A204.1 (cell line): Measurements from ENCODE around the gene NRIP1.
"Not testable (repeated sequence)": the region's sequence is repeated elsewhere in the genome, so short reads cannot be mapped to it uniquely, and the experiment has no call there.

Experiments
- FAIRE-seq: peaks from 2 replicates; lab custom pipeline; 2012; peaks lifted over from hg19 to GRCh38; lab: Jason Lieb, UNC

NRIP1 gene

DNA sequence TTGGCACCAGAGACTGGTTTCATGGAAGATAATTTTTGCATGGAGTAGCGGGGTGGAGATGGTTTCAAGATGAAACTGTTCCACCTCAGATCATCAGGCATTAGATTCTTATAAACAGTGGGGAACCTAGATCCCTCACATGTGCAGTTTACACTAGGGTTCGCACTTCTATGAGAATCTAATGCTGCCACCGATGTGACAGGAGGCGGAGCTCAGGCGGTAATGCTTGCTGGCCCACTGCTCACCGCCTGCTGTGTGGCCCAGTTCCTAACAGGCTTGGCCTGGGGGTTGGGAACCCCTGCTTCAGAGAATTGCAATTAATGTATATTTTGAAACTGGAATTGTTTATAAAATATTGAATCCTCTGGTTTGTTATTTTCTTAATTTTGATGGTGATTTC lies 92.1 kb downstream of the NRIP1 start:
- no peak for FAIRE-seq

DNA sequence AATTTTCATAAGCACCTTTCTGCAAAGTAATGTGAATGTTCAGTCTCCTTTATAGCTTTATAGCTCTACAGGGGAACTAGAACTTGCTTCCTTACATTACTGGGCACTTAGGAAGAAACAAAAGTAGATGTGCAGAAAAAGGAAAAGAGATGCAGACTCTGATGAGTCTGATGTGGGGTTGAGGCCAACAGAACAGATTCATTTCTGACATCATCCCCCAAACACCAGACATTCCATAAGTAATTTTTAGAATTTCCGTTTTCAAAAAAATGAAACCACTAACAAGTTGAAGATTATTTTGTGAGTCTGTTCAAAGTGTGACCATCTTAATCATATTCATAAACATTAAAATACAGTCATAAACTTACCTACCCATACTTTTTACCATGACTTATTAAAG lies 96.0 kb downstream of the NRIP1 start:
- FAIRE-seq = no peak

DNA sequence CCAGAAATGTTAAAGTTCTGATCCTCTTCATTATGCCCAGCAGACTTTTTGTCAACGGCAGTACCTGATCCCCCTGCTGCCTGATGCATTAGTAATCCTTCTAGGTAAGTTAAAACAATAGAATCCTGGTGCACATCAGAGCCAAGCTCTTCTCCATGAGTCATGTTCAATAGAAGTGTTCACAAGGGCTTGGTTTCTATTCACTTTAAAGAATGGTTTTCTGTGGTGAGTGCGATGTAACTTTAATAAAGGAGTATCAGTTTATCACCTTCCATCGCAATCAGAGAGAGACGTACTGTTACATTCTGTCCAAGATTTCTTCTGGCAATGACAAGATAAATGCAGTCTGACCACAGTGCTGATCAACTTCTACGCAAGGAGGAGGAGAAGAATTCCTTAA lies 96.8 kb downstream of the NRIP1 start:
- FAIRE-seq = no peak

DNA sequence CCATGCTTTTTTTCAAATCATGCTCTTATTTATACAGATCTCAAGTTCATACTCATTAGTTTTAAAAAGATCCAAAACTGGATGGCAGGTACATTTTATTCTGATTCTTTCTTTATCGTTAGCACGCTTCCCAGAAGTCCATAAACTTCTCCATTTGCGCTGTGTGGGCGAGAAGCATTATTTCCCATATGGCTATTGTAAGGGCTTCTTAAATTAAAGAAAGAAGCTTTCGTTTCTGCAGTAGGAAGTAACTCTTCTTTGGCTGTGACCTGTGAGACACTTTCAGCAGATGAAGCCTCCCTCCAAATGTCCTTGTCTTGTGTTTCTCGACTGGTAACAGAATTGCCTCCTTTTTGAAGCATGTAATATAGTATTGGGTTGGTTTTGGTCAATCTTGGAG lies 100.2 kb downstream of the NRIP1 start:
- no peak for FAIRE-seq

DNA sequence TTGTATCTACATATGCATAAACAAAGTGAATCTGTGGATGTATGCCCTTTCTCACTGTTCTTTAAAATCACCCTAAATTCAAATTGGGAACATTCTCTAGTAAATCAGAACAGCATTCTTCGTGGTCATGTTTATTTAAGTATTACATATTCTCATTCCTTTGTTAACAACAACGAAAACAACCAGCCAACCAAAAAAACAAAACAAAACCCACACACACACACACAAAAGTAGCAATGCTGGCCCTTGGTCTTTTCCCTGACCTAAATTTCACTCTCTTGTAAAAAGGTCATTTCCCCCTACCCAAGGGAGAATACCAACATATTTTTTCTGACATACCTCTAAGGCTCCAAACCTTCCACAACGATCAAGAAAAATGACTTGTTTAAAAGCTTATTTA lies 102.6 kb downstream of the NRIP1 start:
- no peak for FAIRE-seq

DNA sequence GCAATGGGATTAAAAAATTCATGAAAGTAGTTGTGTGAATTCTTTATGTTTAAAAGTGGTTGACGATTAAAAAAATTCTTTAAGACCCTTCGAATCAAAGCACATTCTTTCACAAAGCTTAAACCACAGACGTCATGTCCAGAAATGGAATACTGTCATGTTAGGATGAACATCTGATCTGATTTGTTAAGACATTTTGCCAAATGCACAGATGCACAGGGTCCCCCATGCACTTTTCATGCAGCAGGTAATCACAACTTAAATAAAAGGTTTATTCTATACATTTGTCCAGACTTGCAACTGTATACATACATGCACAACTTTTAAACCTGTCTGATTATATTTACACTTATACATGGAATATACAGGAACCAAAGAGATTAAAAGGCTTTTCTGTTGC lies 103.3 kb downstream of the NRIP1 start:
- FAIRE-seq = no peak

DNA sequence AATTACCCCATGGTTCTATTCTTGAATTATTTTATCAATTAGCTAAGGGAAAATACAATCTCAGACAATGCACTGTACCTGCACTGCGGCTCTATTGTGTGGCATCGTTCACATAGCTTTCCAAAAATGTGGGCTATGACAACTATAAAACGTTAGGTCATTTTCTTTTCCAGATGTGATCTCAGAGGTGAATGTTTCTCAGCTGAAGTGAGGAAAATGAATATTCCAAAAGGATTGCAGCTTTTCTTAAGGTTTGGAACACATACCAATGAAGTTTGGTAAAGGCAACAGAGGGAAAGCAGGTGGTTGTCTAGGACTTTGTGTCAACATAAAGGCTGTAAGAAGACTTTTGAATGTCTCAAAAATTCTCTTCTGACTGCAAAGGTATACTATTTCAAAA lies 105.5 kb downstream of the NRIP1 start:
- no peak for FAIRE-seq

DNA sequence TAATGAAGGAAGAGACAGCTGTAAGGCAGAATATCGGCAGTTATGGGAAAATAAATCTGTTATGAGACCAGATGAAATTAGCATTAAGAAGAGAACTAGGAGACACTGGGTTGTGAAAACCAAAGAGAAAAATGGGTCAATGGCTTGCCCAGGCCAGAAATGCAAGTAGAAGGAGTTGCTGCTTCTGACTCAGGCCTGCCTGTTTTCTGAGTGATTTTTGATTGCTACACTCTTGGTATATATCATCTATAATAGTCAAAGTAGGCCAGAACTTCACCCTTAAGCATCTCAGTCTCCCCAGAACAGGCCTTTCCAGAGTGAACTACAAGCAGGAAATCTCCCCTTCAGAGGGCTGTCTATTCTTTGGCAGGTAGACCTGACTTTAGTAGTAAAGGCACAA lies 107.0 kb downstream of the NRIP1 start:
- FAIRE-seq = no peak

DNA sequence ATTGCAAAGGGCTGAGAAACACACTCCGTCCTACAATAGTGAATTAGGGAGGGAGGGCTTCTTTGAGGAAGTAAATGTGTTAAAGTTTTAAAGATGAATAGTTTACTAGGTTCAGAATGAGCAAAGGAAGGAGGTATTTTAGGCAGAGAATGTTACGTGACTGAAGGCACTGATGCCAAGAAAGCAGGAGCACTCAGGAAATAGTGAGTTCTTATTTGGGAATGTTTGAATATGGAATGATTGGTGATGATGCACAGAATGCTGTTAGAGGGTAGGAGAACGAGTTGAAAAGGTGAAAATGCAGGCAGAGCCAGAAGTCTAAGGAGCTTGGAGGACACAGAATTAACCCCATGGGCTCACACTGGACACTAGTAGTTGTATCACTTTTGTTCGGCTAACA lies 108.0 kb downstream of the NRIP1 start:
- no peak for FAIRE-seq

DNA sequence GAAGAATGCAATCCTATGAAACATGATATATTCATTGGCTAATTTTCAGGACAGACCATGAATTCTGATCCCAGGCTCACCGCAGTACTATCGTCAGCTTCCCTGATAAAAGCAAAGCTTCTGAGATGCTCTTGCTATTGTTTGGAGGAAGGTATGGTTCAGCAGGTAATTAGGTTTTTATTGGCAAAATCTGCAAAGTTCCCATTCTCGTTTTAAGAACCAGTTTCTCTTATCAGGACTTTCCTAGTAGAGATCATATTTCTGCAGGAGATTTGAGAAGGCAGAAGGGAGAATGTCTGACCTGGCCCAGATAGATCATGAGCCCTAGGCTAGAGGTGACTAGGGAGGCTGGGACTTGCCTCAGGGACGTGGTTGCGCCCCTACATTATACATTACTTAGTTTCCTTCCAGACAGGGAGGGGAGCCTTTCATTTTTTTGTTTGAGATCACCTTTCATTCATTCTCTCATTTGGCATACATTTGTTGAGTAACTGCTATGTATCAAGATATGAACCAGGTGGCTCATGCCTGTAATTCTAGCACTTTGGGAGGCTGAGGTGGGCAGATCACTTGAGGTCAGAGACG lies 108.8 kb downstream of the NRIP1 start:
- FAIRE-seq = no peak

DNA sequence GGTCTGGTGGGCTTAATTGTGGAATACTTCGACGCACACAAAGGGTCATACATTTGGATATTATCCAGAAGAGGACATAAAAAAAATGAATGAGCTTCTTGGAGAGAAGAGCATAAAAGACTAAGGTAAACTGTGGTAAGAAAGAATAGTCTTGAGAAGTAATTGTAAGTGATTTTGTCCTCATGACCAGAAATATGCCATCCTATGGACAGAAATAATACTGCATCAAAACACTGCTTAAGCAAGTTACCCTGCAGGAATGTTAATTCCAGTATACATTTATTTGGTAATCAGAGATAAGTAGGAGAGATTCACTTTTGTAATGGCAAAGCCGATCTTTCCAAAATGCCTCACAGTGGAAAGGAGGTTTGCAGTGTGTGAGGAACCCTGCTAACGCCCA lies 111.9 kb downstream of the NRIP1 start:
- FAIRE-seq = no peak

DNA sequence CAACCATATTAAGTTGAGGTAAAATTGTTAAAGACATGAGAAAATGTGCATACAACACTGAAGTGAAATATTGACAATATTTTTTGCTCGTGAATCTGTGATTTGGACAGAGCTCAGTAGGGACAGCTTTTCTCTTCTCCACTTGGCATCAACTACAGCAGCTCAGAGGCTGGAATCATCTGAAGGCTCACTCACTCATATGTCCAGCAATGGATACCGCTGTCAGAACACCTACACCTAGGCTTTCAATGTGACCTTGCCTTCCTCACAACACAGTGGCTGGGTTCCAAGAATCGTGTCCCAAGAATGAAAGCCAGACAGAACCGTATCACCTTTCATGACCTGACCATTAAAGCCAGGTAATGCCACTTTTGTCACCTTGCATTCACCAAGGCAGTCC lies 115.2 kb downstream of the NRIP1 start:
- no peak for FAIRE-seq

DNA sequence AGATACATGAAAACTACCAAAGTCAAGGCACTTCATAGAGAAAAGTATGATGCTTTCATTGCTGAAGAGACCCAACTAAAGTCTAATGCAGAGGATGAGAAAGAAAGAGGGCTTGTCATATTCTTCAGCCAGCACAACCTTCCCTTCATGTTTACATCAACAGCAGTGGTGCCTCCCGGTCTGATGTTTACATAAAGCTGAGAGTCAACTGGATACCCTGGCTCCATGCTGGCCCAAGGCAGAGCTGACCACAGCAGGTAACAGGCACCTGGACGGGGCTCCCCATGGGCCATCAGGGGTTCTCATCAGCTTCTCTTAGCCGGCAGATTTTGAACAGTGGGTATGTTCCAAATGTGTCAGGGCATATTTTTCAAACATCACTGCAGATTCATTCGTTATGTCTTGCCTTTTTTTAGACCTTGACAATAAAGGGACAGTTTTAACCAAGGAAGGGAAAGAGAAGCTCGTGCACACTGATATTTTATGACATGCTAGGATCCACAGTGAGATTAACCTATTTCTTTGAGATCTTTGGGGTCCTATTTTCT lies 117.1 kb downstream of the NRIP1 start:
- FAIRE-seq = no peak

DNA sequence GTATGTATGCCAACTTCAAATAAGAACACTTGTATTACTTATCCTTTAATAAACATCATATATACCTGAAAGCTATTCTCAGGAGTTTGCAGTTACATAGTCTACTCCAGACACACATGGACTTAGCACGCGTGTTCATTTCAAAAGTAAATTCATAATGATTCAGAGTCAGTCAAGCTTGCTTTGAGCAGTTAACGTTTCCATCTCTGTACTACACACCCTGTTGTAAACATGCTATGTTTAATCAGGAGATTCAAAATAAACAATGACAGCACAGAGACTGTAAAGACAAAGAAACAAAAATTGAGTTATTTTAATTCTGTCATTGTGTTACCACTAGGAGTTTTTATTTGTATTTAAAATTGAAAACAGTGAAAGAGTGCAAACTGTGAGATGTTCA lies 119.6 kb downstream of the NRIP1 start:
- FAIRE-seq = no peak

DNA sequence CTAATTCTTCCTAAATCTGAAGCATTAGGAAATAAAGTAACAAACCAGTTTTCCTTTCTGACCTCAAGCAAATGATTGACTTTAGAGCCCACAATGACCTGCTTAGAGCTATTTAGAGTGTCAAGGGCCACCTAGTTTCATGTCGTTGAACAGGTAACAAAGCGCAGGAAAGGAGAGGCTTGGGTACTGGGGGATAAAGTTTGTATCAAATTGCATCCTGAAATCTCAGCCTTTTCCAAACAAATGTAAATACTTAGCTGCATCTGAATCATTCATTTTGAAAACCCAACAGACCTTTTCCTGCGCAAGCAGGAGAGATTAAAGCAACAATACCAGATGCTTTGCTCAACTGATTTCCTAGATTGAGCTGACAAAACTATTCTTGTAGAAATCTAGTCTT lies 121.2 kb downstream of the NRIP1 start:
- no peak for FAIRE-seq

DNA sequence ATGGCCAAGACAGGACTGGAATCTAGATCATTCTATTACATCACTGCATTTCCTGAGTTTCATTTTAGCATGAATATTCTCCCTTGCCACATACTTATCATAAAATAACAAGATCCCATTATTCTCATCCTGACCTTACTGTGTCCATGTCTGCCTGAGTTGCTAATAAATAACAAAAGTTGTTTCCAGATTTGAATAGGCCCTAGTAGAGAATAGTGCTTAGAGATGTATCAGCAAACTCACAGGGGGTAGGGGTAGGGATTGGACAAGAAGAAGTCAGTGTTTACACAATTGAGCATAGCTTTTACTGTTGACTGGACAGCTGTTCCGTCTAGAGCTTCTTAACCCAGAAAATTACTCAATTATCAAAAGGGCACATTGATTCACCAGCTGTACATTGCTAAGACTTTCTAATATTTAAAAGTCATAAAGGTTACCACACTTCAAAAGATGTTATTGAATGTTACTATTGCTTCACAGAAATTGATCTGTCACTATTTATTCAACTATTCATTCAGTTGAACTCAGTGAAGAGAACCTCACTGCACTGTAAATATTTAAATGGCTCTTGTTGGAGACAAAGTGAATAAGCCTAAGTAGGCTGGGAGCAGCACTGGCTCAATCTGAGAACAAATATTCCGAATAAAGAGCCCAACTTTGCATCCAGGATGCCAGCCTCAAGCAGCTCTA lies 121.9 kb downstream of the NRIP1 start:
- no peak for FAIRE-seq

DNA sequence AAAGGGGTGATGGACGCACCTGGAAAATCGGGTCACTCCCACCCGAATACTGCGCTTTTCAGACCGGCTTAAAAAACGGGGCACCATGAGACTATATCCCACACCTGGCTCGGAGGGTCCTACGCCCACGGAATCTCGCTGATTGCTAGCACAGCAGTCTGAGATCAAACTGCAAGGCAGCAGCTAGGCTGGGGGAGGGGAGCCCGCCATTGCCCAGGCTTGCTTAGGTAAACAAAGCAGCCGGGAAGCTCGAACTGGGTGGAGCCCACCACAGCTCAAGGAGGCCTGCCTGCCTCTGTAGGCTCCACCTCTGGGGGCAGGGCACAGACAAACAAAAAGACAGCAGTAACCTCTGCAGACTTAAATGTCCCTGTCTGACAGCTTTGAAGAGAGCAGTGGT lies 137.5 kb downstream of the NRIP1 start:
- not testable (repeated sequence) for FAIRE-seq

DNA sequence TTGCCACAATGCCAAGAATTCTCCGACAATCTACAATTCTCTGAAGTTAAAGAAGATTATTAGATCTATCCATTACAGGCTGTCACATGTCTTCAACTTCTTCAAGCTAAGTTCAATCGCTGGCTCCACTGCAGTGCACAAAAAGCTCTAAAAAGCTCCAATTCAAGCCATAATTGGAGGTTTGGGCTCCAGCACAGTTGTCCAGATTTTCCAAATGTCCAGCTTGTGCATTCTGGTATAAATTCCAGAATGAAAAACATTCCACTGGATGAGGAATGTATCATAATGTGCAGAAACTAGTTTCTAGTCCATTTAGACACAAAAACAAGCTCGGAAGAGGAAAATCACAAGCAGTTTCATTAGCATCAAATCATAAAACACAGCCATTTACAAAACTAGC lies 138.6 kb downstream of the NRIP1 start:
- FAIRE-seq = no peak

DNA sequence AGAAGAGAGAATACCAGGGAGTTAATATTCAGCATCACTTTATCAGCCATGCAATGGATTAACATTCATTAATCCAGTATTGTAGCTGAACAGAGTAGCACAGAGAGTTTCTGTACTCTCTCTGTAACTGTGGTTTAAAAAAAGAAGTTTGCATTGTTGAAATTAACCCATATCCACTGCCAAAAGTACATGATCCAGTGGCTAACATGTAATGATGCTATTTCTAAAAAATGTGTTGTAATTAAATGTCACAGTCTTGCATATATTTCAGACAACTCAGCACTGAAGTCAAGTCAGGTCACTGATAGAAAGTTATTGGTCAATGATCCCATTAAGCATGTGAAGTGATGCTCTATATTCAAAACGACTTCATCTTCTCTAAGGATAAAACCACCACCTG lies 141.3 kb downstream of the NRIP1 start:
- no peak for FAIRE-seq

DNA sequence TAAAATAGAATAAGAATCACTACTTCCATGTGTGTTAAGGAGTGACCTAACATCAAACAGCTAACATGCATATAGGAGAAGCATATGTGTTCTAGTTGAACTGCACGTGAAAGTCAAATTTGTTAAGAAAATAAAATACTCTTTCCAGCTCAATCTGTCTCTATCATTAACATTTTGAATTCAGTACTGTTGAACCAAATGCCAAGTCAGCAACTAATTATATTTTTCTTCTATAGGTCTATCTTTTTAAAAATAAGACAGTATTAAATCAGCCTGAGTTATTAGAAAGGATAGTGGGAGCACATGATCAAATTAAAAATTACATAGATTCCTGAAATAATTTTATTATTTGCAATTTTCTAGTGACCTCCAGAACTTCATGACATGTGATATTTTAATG lies 141.8 kb downstream of the NRIP1 start:
- FAIRE-seq = no peak

DNA sequence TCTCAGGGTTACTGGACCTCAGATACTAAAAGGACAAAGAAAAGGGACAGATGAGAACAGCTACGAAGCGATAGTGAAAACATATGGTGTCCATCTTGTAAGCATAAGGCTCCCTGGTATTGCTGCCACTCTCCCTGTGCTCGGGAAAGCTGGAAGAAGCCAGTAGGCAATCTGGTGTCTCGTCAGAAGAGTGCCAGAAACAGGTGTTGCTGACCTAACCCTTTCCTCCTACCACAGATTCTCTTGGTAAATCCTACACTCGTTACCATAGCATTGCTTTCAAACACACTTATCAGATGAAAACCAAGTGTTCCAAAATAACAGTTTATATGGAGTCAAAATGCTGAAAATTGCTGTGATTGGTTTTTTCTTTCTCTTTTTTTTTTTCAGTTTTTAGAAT lies 146.3 kb downstream of the NRIP1 start:
- FAIRE-seq = no peak

DNA sequence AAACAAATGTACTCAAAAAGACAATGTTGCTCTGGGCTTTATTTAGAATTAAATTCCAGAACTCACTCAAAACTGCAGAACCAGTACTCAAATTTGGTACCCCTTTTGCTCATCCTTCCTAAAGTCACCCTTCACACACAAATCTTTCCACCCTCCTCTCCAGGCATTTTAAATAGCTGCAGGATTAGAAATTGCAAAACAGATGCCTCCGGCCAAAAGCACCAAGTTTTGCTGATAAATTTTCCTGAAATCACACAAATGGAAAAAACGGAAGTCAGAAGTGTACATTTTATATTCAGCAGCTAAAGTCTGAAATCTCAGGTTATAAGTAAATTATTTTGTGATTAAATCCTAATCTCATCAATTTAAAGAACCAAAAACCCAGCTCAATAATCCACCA lies 147.0 kb downstream of the NRIP1 start:
- no peak for FAIRE-seq

DNA sequence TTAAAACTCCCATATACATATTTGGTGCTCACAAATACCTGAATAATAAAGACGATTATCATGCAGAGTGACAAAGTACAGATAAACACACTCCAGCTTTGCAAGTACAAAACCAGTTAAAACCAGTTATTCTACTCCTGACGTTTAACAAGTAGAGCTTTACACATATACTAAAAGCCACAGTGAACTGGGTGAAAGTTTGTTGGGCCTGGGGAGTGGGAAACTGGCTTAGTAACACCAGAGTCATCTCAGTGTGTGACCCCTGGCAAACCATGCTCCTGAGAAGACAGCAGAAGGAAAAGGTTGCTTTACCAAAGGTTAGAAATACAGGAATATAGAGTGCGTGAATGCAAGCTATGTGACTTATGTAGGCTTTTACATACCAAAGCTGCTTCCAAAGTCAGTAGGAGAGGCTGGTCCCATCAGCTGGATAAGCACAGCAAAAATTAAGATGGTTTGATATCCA lies 148.1 kb downstream of the NRIP1 start:
- no peak for FAIRE-seq

DNA sequence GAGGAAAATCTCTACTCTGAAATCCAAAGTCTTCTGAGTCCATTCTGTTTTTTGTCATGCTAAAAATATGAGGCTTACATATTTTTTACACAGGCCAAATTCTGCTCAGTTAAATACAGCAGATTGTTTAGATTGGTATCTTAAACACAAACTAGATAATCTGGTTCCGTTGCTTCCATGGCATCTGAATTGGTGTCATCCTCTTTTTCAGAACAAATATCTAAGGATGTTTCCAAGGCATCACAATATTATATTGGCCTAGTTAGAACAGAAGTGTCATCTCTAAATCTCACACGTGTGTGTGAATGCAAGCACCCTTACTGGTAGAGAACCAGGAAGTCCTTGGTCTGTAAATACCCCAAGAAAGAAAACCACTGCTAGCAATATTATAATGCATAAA lies 151.2 kb downstream of the NRIP1 start:
- no peak for FAIRE-seq
